ENCODE measurements around the gene NEK11. TPM values are rescaled to one million over a fixed set of nuclear protein-coding genes. Genes with fewer than 3 reads are reported as not detected.

The NEK11 gene
- total RNA-seq, 3 donors from 2014 or later, result 3.9 to 9.4 (median 5.8) TPM

DNA sequence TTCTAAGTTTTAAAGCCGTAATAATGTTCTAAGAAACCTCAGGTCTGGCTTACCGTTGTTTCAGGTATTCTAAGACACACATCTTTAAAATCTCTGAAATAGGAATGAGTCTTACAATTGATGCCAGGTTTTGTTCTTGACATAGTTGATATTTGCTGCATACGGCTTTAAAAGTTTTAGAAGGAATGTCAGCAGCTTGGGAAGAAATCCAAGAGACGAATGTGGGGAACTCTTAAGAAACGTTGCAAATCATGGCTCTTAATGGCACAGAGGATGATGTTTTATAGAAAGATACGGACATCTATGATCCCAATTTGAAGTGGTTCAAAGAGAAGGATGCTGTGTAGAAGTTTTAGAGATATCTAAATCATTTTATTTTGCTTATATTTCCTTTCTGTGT is 366.4 kb downstream of the NEK11 start:
- no peak for TF ChIP-seq CTCF (IDR thresholded peaks at IDR 0.05)
- no peak for ATAC-seq
- no peaks in the 10 kb centered on the region for H3K9me3 ChIP-seq

DNA sequence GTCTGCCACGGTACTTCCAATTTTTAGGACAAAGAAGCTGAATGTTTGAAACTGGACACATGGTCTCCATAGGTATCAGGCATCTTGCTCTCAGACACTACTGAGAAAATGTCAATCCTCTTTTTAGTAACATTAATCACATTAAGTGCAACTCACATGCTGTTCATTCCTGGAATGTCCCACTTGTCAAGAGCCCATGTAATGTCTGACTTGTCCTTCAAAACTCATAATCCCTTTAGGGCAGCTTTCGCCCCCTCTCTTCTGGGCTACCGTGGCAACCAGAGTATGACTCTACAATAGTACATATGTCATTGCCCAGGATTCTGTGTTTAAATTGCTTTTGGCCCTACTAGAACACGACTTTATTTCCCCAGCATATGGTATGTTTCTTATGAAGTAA is 367.2 kb downstream of the NEK11 start:
- ATAC-seq (no peak), DNase-seq (no peak)
- intact Hi-C loops (cut with DNase I, micrococcal nuclease), result no loop called here
- TF ChIP-seq CTCF (IDR thresholded peaks at IDR 0.05), result no peak
- no peaks in the 10 kb centered on the region for H3K4me1 ChIP-seq (ENCODE audit: low read depth)
- H3K9me3 ChIP-seq, result no peaks in the 10 kb centered on the region
- no peak overlapping the region for H3K4me3 ChIP-seq
- no peaks in the 10 kb centered on the region for H3K36me3 ChIP-seq (ENCODE audit: low read depth)

More for the DNA sequence above, 366.4 kb downstream of the NEK11 start:
- Histone ChIP-seq H3K4me3 (no peak overlapping the region), H3K4me1 (ENCODE audit: low read depth) (no peaks in the 10 kb centered on the region), H3K36me3 (ENCODE audit: low read depth) (no peaks in the 10 kb centered on the region)
- no peak for DNase-seq
- intact Hi-C loops (cut with DNase I, micrococcal nuclease), result no loop called here

DNA sequence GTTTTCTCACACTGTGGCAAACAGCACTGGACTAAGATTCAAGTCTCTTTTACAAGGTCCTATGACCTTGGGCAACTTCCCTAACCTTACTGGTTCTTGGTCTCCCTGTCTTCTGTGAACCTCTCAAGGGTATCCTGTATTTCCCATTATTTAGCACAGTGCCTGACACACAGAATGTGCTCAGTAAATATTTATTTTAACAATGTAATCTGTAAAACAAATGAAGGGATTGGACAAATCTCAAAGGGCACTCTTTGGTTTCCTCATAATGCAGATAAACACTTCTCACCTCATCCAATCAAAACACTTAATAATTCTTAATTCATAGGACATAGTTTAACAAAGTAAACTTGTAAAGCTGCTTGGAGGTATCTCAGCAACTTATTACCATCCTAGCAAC is 367.7 kb downstream of the NEK11 start:
- intact Hi-C loops (cut with DNase I, micrococcal nuclease), result no loop called here
- TF ChIP-seq CTCF (IDR thresholded peaks at IDR 0.05), result no peak
- no peak for DNase-seq
- H3K4me3 ChIP-seq, result no peak overlapping the region
- H3K4me1 ChIP-seq (ENCODE audit: low read depth), result no peaks in the 10 kb centered on the region
- H3K36me3 ChIP-seq (ENCODE audit: low read depth), result no peaks in the 10 kb centered on the region
- no peak for ATAC-seq
- H3K9me3 ChIP-seq, result no peaks in the 10 kb centered on the region

DNA sequence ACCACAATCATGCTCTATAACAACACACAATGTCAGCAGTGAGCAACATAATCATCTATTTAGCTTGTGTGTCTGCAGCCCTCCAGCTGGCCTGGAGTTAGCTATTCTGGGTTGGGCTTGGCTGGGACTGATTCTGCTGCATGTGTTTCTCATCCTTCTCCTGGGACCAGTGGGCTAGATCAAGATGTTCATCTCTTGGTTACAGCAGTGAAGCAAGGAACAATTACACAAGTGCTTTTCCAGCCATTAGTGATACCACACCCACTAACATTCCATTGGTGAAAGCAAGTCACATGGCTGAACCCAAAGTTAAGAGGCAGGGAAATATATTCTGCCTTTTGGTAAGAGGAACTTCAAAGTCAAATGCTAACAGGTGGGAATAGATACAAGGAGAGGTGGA is 369.5 kb downstream of the NEK11 start:
- TF ChIP-seq CTCF (IDR thresholded peaks at IDR 0.05), result no peak
- intact Hi-C loops (cut with DNase I, micrococcal nuclease), result no loop called here
- Histone ChIP-seq H3K36me3 (ENCODE audit: low read depth) (no peaks in the 10 kb centered on the region), H3K4me3 (no peak overlapping the region), H3K4me1 (ENCODE audit: low read depth) (no peaks in the 10 kb centered on the region), H3K9me3 (no peaks in the 10 kb centered on the region)
- no peak for ATAC-seq
- no peak for DNase-seq

DNA sequence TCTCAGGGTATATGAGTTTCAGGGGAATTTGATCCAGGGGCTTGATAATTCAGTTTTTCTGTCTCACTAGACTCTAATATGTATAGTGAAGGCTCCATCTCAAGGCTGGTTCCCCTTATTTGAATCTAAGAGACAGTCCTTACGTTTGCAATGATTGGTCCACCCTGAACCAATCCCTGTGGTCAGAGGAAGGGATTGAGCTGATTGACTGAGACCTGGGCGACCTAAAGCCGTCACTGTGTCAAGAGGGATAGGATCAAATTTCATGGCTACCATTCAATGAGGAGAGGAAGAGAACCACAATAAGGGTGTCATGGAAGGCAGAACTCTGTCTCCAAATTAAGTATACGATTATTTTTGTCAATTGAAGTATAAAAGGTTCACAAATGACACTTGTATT is 371.2 kb downstream of the NEK11 start:
- Histone ChIP-seq H3K36me3 (ENCODE audit: low read depth) (no peaks in the 10 kb centered on the region), H3K4me3 (no peak overlapping the region), H3K9me3 (no peaks in the 10 kb centered on the region), H3K4me1 (ENCODE audit: low read depth) (no peaks in the 10 kb centered on the region)
- DNase-seq (no peak), ATAC-seq (no peak)
- intact Hi-C loops (cut with DNase I, micrococcal nuclease), result no loop called here
- TF ChIP-seq CTCF (IDR thresholded peaks at IDR 0.05), result no peak

Other genes starting within 250 kb of the NEK11 start
- gene ATP2C1, start 132.8 kb upstream of the NEK11 start, total RNA-seq, result 10 to 100 TPM; 54.9 to 61.6 (median 56.9) TPM
- gene ASTE1, start 52 bp upstream of the NEK11 start, total RNA-seq, result 10 to 100 TPM in 2 of 3 donors, 1 to 10 TPM in 1; 9.4 to 15.3 (median 10.4) TPM

All from mucosa of descending colon (tissue), 3 donors.